Fibroblast of skin of back (primary cell): ENCODE results near the gene GAMT.

Experiments
- DNase-seq: peaks from one replicate; pipeline ENCODE4 v3.0.0-alpha.2; 2013

Gene GAMT

DNA sequence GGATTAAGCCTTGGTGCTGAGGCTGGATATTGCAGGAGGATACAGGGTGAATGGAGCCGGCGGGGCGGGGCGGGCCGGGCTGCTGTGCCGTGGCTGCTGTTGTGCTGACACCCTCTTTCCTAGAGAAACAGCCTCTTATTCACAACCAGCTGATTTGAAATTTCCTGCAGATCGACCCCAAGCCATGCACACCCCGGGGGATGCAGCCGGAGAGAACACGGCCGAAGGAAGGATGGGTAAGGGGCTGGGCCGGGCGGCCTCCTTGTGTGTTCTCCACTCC is 17.1 kb upstream of the GAMT start:
- no peak for DNase-seq

GRCh38 chr19:1417681-1418495 is 16.5 kb upstream of the GAMT start:
- DNase-seq, result no peak

- no peak for DNase-seq
Observed at GRCh38 chr19:1417145-1417544, 15.8 kb upstream of the GAMT start.

GRCh38 chr19:1416014-1416841 is 14.9 kb upstream of the GAMT start:
- DNase-seq, result peak; percentile 32

- no peak for DNase-seq
Observed at GRCh38 chr19:1412995-1413800, 11.9 kb upstream of the GAMT start.

- no peak for DNase-seq
Observed at GRCh38 chr19:1412323-1412923, 11.1 kb upstream of the GAMT start.

DNA sequence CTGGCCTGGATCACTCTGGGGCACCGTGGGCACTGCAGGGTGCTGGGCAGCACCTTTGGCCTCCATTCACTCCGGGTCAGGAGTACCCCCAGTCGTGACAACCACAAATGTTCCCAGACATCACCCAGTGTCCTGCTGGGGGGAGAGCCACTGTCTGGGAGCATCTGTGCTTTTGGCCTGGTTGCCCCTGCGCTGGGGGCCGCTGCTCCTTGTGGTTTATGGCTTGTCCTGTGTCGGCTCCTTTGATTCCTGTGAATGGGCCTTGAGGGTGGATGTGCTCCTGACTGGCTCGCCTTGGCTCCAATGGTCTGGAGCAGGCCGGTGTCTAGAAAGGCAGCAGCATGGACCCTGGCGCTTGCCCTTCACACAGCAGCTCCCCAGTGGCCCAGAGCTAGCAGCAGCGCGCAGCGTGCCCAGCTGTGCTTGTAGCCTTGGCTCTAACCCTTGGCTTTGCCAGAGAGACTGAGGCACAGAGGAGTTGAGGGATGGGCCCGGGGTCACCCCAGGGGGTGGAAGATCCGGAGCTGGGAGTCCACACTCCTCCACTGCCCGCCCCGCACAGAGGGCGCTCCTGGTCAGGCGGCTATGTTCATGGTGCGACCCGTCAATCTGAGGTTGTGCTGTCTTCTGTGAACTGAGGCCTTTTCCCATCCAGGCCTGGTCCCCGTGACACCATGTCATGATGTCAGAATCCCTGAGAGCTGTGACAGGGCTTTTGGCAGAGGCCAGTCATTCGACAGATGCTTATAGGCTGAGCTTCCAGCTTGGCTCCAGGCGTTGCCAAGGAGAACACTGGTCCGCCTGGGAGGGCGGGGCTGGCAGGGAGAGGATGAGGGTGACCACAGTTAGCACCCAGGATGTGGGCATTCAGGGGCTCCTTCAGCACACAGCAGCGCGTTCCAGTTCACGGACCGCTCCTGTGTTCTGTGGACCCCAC is 10.2 kb upstream of the GAMT start:
- peak; percentile 45 for DNase-seq

- DNase-seq, result no peak
Observed at GRCh38 chr19:1410789-1411188, 9.4 kb upstream of the GAMT start.

GRCh38 chr19:1410136-1410786 is 8.9 kb upstream of the GAMT start:
- DNase-seq, result no peak

- DNase-seq, result no peak
Observed at GRCh38 chr19:1409204-1410005, 8.1 kb upstream of the GAMT start.

DNA sequence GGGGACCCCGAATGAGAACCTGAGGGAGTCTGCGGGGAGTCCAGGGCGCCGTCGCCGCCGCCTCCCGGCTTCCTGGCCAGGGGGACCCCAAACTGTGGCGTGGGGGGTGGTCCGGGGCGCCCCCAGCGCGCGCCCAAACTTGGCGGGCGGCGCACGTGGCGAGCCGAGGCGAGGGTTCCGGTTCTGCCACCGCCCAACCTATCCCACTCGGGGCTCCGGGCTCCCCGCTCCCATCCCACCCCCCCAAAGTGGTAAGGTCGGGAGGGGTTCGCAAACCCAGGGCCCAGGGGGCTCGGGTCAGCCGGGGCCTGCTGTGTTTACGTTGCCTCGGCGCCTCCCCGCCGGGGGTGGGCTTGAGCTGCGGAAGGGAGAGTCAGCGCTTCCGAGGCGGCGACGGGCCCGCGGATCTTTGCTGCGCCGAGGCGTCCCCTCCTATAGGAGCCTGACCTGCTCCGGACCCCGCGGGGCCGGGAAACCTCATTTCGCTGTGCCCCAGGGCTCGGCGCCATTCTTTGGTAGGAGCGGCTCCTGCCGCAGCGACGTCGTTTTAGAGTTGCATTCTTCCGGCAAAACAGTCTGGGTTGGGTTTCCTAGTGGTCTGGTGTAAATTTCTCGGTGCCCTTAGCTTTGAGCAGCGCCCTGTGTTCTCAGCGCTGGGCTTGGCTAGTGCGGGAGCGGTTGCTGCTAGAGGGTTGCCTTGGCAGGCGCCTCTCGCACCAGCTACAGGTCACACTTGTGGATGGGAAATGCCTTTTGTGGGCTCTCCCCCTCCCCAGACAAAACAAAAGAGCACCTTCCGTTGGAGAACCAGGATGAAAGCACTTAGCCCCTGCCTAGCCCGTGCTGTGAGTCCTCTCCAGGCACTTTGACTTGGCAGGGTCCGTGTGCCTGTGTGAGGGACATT is 7.2 kb upstream of the GAMT start:
- DNase-seq, result peak; percentile 47

- no peak for DNase-seq
Observed at GRCh38 chr19:1407528-1408299, 6.4 kb upstream of the GAMT start, which contains the start of gene DAZAP1. Gene DAZAP1, plus strand, starts transcription at chr19:1407586. Its CDS starts 188 bp downstream, at chr19:1407774.

DNA sequence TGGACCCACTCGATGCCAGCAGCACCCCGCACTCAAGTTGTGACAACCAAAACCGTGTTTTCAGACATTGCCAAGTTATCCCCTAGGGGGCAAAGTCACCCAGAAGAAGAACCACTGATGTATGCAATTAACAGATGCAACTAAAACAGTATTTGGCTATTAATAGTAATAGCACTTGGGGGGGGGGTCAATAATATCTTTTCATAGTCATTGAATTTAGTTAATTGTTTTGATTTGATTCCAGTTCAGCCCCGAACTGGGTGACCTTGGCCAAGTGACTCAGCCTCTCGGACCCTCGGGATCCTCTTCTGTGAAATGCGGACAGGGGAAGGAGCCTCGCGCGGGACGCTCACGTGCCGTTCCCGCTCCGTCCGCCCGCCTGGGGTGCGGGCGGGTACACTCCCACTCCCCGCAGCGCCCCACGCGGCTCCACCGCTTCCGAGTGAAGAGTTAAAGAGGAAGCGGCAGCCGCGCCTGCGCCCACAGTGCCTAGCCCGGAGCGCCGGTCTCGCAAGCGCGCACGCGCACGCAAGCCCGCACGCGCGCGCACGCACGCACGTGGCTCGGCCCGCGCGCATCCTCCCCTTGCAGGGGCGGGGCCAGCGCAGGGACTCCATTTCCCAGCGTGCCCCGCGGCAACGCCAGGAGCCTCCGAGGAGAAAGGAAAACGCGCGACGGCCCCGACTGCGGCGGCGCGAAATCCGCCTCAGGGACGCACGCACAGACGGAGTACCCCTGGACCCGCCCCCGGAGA is 5.6 kb upstream of the GAMT start:
- peak; percentile 98 for DNase-seq

DNA sequence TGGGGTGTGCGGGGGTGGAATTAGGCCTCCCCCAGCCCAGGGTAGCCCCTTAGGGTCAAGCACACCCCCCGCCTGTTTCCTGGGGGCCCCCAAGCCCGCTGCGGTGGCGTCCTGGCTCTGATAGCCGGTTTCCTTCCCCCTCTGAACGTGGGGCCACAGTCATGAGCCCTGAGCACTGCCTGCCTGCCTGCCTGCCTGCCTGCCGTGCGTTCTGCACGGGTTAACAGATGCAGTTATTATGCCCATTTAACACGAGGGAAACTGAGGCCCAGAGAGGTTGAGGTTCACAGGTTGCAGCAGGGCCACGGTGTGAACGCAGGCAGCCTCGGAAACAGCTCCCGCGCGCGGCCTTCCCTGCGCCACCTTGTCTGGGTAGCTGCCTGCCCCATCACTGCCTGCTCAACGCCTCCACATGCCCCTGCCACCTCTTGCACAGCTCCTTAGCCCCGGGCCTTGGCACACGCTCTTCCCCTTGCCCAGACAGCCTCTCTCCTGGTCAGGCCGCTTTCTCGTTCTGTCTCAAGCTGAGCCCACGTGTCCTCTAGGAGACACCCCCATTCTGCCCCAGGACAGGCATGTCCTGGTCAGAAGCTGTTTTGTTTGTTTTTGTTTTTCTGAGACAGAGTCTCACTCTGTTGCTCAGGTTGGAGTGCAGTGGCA is 1.2 kb upstream of the GAMT start:
- no peak for DNase-seq

GRCh38 chr19:1401889-1402217 is 511 bp upstream of the GAMT start:
- DNase-seq, result no peak

DNA sequence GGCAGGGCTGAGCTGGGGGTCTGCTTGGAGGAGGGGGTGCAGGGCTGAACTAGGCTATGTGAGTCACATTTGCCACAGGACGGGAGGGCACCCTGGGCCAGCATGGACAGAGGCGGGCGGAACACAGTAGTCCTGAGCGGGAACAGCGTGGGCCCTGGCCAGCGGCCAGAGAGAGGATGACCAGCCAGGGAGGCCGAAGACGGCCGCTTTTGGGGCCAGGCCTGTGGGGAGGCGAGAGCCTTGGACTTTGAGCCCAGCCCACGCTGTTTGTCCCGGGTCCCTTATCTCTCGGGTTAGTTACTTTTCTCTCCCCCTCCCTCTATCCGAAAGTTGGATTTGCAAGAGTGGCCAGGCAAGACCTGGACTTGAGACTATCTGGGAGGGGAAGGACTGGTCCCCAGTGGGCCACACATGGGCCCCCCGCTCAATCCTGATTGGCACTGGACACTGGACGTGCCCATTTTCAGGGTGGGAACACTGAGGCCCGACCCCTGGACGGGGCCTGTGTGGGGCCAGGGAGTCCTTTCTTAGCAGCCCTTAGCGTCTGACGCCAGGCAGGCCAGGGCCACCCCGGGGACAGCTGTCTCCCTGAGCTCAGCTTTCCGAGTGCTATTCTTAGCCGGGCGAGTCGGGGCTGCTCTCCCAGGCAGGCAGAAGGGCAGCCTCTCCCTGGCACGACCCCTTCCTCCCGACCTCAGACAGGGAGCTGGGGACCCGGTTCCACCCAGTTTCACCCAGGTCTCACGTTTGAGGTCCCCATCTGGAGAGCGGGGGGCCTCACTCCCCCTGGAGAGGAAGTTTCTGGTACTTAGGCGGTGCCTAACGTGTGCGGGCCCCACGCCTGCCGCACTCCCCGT is 833 bp downstream of the GAMT start:
- DNase-seq, result peak; percentile 33
